Measurements from ENCODE around the gene CDH4. TPM values are rescaled to one million over a fixed set of nuclear protein-coding genes. Genes with fewer than 3 reads are reported as not detected.

CDH4 gene
- total RNA-seq, 1 donor from 2014 or later = not detected

GRCh38 chr20:61590236-61590635 lies 338.2 kb downstream of the CDH4 start:
- ATAC-seq (no peak), DNase-seq (no peak)
- intact Hi-C loops (cut with micrococcal nuclease) = no loop called here

GRCh38 chr20:61593516-61593915 lies 341.5 kb downstream of the CDH4 start:
- ATAC-seq = no peak
- no peak for DNase-seq
- intact Hi-C loops (cut with micrococcal nuclease) = no loop called here

GRCh38 chr20:61594198-61594597 lies 342.1 kb downstream of the CDH4 start:
- intact Hi-C loops (cut with micrococcal nuclease) = no loop called here
- no peak for DNase-seq
- ATAC-seq = no peak

GRCh38 chr20:61595216-61595615 lies 343.2 kb downstream of the CDH4 start:
- intact Hi-C loops (cut with micrococcal nuclease) = no loop called here
- no peak for DNase-seq
- no peak for ATAC-seq

- intact Hi-C loops (cut with micrococcal nuclease) = no loop called here
- ATAC-seq (no peak), DNase-seq (no peak)
These were observed 344.7 kb downstream of the CDH4 start for GRCh38 chr20:61596687-61597330.

GRCh38 chr20:61597996-61598395 lies 345.9 kb downstream of the CDH4 start:
- intact Hi-C loops (cut with micrococcal nuclease) = no loop called here
- DNase-seq (no peak), ATAC-seq (no peak)

GRCh38 chr20:61598586-61598985 lies 346.5 kb downstream of the CDH4 start:
- intact Hi-C loops (cut with micrococcal nuclease) = no loop called here
- DNase-seq (no peak), ATAC-seq (no peak)

- intact Hi-C loops (cut with micrococcal nuclease) = no loop called here
- DNase-seq = no peak
- ATAC-seq = no peak
These were observed 347.0 kb downstream of the CDH4 start for GRCh38 chr20:61599061-61599531.

- intact Hi-C loops (cut with micrococcal nuclease) = no loop called here
- DNase-seq = no peak
- ATAC-seq = no peak
These were observed 347.5 kb downstream of the CDH4 start for GRCh38 chr20:61599541-61599992.

- ATAC-seq = no peak
- no peak for DNase-seq
- intact Hi-C loops (cut with micrococcal nuclease) = no loop called here
These were observed 348.0 kb downstream of the CDH4 start for GRCh38 chr20:61600016-61600415.

- intact Hi-C loops (cut with micrococcal nuclease) = no loop called here
- ATAC-seq = no peak
- DNase-seq = no peak
These were observed 349.3 kb downstream of the CDH4 start for GRCh38 chr20:61601361-61601760.

- DNase-seq = no peak
- no peak for ATAC-seq
- intact Hi-C loops (cut with micrococcal nuclease) = no loop called here
These were observed 349.8 kb downstream of the CDH4 start for GRCh38 chr20:61601853-61602252.

GRCh38 chr20:61603715-61604114 lies 351.7 kb downstream of the CDH4 start:
- intact Hi-C loops (cut with micrococcal nuclease) = no loop called here
- DNase-seq (peak; percentile 5), ATAC-seq (no peak)

- DNase-seq (no peak), ATAC-seq (no peak)
- intact Hi-C loops (cut with micrococcal nuclease) = no loop called here
These were observed 352.5 kb downstream of the CDH4 start for GRCh38 chr20:61604549-61604948.

GRCh38 chr20:61605283-61605682 lies 353.2 kb downstream of the CDH4 start:
- ATAC-seq (no peak), DNase-seq (no peak)
- intact Hi-C loops (cut with micrococcal nuclease) = no loop called here

- ATAC-seq = no peak
- intact Hi-C loops (cut with micrococcal nuclease) = no loop called here
- peak; percentile 12 for DNase-seq
These were observed 353.9 kb downstream of the CDH4 start for GRCh38 chr20:61605862-61606557.

GRCh38 chr20:61608275-61609085 lies 356.4 kb downstream of the CDH4 start:
- ATAC-seq (no peak), DNase-seq (peak; percentile 12)
- intact Hi-C loops (cut with micrococcal nuclease) = no loop called here

- DNase-seq = peak; percentile 10
- no peak for ATAC-seq
- intact Hi-C loops (cut with micrococcal nuclease) = no loop called here
These were observed 357.4 kb downstream of the CDH4 start for GRCh38 chr20:61609461-61609860.

- ATAC-seq (no peak), DNase-seq (peak; percentile 5)
- intact Hi-C loops (cut with micrococcal nuclease) = no loop called here
These were observed 359.5 kb downstream of the CDH4 start for GRCh38 chr20:61611401-61612180.

All from left ventricle myocardium superior (tissue), 1 donor.